GM12801 (cell line): Measurements from ENCODE around the gene PRKRIP1.

Experiments used
- CTCF ChIP-seq: IDR thresholded peaks from one replicate; pipeline ENCODE4 v1.5.1; 2011; ENCODE audit warnings: control low read depth; ENCODE audit not compliant: insufficient read length; ENCODE audit errors: extremely low read depth

Gene PRKRIP1

DNA sequence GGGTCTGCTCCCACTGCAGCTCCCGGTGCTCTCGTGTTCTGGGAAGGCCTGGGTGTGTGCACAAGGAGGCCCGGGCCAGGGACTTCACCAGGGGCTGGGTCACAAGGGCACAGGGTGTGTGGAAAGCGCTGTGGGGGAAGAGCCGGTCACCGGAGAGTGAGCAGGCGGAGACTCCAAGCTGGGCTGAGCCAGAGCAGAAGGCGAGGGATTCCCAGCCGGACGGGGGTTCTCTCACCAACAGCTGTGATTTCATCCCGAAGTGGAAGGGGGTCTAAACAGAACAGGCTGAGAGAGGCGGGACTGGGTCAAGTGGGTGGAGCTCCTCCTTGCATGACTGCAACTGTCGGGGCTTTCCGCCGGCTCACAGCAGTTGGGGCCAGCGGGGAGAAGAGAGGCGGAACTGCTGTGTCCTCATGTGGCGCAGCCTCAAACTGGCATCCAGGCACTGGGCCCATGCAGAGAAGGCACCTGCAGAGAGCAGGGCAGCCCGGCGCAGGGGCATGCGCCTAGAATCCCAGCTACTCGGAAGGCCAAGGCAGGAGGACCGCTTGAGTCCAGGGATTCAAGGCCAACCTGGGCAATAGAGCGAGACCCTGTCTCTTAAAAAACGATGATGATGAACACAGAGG, 29.6 kb downstream of the PRKRIP1 start:
- TF ChIP-seq CTCF = no peak

DNA sequence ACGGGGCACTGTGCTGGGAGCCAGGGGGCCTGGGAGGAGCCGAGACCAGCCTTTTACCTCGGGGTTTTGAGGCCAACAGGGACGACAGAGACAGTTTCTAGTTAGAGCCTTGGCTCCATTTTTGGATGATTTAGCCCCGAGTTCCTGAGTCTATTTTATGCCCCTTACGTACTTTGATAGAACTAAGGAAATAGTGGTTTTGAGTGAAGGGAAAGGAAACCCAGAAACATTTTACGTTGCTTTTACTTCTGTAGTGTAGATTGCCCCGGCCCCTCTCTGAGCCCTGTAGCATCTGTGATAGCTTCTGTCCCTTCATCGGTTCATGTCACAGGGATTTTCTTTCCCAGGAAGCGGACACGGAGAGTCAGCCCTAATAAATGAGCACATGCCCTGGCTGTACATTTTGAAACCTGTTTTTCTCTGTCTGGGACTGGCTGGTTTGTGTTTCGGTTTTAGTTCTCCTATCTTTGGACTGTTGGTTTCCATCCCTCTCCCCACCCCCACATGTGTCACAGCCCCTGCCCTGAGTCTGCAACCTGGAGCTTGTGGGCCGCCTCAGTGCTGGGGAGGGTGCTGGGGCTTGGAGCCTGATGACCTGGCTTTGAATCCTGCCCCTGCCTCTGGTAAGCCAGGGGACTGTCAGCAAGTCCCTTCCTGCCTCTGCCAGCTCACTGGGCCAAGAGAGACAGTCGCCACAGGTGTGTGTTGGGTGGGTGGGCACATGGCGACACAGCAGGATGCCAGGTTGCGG, 30.3 kb downstream of the PRKRIP1 start:
- TF ChIP-seq CTCF = no peak

DNA sequence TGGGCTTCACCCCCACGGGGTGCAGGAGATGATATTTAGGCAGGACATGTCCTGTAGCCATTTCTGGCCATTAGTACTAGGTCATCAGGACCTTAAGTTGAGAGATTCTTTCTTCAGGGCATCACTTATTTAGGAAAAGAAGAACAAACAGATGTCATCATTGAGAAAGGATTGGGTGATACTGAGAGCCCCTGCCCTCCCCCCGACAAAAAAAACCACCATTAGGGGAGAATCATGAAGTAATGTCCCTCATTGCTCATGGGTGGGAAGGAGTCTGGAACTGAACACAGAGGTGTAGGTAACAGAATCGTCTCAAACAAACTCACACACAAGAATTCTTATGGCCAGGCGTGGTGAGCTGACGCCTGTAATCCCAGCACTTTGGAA, 30.8 kb downstream of the PRKRIP1 start:
- no peak for TF ChIP-seq CTCF

GRCh38 chr7:102429141-102429899, 33.2 kb downstream of the PRKRIP1 start:
- TF ChIP-seq CTCF = no peak

DNA sequence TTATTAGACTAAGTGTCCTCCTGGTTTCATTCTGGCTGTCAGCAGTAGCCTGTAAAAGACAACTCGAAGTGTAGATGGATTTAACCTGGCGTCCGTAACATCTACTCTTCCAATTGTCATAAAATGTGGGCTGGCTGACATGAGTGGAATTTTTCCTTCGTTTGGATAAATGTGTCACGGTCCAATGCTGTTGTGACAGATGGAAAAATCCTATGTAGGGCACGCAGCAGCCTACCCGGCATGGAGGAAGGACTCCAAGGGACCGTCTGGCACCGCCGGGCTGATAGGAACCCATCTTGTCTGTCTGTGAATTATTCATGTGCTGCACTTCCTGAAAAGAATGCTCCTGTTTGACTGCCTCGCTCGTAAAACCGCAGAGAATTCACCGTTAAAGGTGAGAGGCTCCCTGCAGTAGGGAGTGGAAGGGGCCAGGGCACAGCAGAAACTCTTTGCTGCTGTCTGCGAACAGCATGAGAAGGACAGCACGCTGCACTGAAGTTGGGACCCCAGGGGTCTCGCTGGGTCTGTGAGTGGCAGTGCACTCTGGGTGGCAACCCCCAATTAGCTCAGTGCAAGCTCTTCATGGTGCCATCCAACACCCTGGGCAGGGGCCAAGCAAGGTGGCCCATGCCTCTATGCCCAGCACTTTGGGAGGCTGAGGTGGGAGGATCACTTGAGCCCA, 35.6 kb downstream of the PRKRIP1 start:
- TF ChIP-seq CTCF = no peak

DNA sequence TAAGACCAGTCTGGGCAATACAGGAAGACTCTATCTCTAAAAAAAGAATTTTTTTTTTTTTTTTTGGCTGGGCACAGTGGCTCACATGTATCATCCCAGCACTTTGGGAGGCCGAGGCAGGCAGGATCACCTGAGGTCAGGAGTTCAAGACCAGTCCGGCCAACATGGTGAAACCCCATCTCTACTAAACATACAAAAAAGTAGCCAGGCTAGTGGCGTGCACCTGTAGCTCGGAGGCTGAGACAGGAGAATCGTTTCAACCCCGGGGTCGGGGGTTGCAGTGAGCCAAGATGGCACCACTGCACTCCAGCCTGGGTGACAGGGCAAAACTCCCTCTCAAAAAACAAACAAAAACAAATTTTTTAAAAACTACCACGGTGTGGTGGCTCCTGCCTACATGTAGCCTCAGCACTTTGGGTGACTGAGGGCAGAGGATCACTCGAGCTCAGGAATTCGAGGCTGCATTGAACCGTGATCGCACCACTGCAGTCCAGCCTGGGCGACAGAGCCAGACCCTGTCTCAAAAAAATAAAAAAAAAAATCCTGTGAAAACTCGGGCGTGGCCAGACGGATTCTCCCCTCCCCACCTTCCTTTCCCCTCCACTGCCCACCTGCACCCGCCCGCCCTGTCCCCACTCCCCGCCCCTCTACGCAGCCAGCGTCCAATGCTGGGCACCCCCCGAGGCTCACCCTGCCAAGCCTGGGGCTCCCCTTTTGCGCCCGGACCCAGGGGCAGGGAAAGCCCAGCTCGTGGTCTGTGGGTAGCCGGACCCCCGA, 36.5 kb downstream of the PRKRIP1 start:
- TF ChIP-seq CTCF = no peak
